Mammary epithelial cell (primary cell): ENCODE data around the gene KDM4C.

ENCODE experiments used
- EZH2 ChIP-seq: IDR thresholded peaks from 2 replicates; pipeline ENCODE4 v1.6.1; 2012; ENCODE audit warnings: low read length, inconsistent platforms, borderline replicate concordance
- TF ChIP-seq, protein P1 (sequence below), 2 donors: IDR thresholded peaks in 1 of 2; conservative IDR thresholded peaks in 1 of 2; 2 replicates each; pipeline ENCODE4 v1.5.1; 2011 to 2012; ENCODE audit warnings: inconsistent platforms in 2 of 2, low read length in 2 of 2, mild to moderate bottlenecking in 2 of 2, control low read depth in 1 of 2, low read depth in 1 of 2; ENCODE audit not compliant: insufficient read depth in 1 of 2; ENCODE audit errors: extremely low read depth in 1 of 2

DNA sequence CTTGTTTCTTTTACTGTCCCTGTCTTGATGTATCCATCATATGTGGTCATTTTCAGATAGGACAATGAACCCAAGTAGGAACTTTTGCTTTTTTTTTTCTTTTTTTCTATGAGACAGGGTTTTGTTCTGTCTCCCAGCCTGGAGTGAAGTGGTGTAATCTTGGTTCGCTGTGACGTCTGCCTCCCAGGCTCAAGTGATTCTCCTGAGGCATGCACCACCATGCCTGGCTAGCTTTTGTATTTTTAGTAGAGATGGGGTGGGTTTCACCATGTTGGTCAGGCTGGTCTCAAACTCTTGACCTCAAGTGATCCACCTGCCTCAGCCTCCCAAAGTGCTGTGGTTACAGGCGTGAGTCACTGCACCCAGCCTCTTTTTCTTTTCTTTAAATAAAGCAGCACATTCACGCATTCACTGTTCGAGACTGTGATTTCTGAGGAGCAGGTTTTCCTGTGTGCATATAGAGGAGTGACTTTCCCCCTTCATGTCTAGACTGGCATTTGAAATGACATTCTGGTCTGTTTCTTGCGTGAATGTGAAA is 448.5 kb downstream of the KDM4C start:
- TF ChIP-seq, protein P1, sequence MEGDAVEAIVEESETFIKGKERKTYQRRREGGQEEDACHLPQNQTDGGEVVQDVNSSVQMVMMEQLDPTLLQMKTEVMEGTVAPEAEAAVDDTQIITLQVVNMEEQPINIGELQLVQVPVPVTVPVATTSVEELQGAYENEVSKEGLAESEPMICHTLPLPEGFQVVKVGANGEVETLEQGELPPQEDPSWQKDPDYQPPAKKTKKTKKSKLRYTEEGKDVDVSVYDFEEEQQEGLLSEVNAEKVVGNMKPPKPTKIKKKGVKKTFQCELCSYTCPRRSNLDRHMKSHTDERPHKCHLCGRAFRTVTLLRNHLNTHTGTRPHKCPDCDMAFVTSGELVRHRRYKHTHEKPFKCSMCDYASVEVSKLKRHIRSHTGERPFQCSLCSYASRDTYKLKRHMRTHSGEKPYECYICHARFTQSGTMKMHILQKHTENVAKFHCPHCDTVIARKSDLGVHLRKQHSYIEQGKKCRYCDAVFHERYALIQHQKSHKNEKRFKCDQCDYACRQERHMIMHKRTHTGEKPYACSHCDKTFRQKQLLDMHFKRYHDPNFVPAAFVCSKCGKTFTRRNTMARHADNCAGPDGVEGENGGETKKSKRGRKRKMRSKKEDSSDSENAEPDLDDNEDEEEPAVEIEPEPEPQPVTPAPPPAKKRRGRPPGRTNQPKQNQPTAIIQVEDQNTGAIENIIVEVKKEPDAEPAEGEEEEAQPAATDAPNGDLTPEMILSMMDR (conservative IDR thresholded peaks at IDR 0.05 in 1 of 2, IDR thresholded peaks at IDR 0.05 in 1 of 2; ENCODE audit: extremely low read depth in 1 of 2, insufficient read depth in 1 of 2, low read depth in 1 of 2, low read length in 2 of 2), result no peak
- TF ChIP-seq EZH2, result no peak
